ENCODE results near the gene TMEM95.

Gene TMEM95

GRCh38 chr17:7384489-7385081 is 29.6 kb downstream of the TMEM95 start:
- H3K79me2 ChIP-seq (ENCODE audit: low read length), result no peaks in the 10 kb centered on the region
- H3K4me3 ChIP-seq (ENCODE audit: low read length), result peak overlapping the region; percentile 84
- peaks cover 9% of the 10 kb centered on the region; the same call in 1 of the 2 replicates for H3K4me1 ChIP-seq (ENCODE audit: low read length)
- H3K4me2 ChIP-seq (ENCODE audit: low read length), result peak overlapping the region; percentile 77
- TF ChIP-seq, protein P1, sequence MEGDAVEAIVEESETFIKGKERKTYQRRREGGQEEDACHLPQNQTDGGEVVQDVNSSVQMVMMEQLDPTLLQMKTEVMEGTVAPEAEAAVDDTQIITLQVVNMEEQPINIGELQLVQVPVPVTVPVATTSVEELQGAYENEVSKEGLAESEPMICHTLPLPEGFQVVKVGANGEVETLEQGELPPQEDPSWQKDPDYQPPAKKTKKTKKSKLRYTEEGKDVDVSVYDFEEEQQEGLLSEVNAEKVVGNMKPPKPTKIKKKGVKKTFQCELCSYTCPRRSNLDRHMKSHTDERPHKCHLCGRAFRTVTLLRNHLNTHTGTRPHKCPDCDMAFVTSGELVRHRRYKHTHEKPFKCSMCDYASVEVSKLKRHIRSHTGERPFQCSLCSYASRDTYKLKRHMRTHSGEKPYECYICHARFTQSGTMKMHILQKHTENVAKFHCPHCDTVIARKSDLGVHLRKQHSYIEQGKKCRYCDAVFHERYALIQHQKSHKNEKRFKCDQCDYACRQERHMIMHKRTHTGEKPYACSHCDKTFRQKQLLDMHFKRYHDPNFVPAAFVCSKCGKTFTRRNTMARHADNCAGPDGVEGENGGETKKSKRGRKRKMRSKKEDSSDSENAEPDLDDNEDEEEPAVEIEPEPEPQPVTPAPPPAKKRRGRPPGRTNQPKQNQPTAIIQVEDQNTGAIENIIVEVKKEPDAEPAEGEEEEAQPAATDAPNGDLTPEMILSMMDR (IDR thresholded peaks at IDR 0.05; ENCODE audit: low read depth, low read length), result no peak
- no peak for TF ChIP-seq EZH2phosphoT487 (IDR thresholded peaks at IDR 0.05; ENCODE audit: low read depth)
- H2AFZ ChIP-seq (ENCODE audit: low read depth, low read length), result peak overlapping the region; percentile 86; the same call in 1 of the 2 replicates
- H3K27ac ChIP-seq (ENCODE audit: low read length), result no peak overlapping the region
- H3K36me3 ChIP-seq (replicated peaks; ENCODE audit: low read depth, low read length), result no peaks in the 10 kb centered on the region
- H3K27me3 ChIP-seq (ENCODE audit: low read depth, low read length), result no peaks in the 10 kb centered on the region
- H4K20me1 ChIP-seq (ENCODE audit: insufficient read depth, low read length), result no peaks in the 10 kb centered on the region
- no peaks in the 10 kb centered on the region for H3K9me3 ChIP-seq (ENCODE audit: insufficient read depth, low read length)
- peak overlapping the region; percentile 67 for H3K9ac ChIP-seq (ENCODE audit: low read length)

GRCh38 chr17:7388856-7389255 is 33.9 kb downstream of the TMEM95 start:
- no peak overlapping the region for H3K4me2 ChIP-seq (ENCODE audit: low read length)
- no peaks in the 10 kb centered on the region for H3K36me3 ChIP-seq (replicated peaks; ENCODE audit: low read depth, low read length)
- H2AFZ ChIP-seq (ENCODE audit: low read depth, low read length), result no peak overlapping the region
- H3K9me3 ChIP-seq (ENCODE audit: insufficient read depth, low read length), result no peaks in the 10 kb centered on the region
- H3K79me2 ChIP-seq (ENCODE audit: low read length), result no peaks in the 10 kb centered on the region
- H3K4me3 ChIP-seq (ENCODE audit: low read length), result no peak overlapping the region
- H3K27ac ChIP-seq (ENCODE audit: low read length), result no peak overlapping the region
- H3K27me3 ChIP-seq (ENCODE audit: low read depth, low read length), result no peaks in the 10 kb centered on the region
- peaks cover 7% of the 10 kb centered on the region; the same call in 1 of the 2 replicates for H3K4me1 ChIP-seq (ENCODE audit: low read length)
- H3K9ac ChIP-seq (ENCODE audit: low read length), result no peak overlapping the region
- H4K20me1 ChIP-seq (ENCODE audit: insufficient read depth, low read length), result no peaks in the 10 kb centered on the region
- TF ChIP-seq, protein P1 (IDR thresholded peaks at IDR 0.05; ENCODE audit: low read depth, low read length), result no peak
- no peak for TF ChIP-seq EZH2phosphoT487 (IDR thresholded peaks at IDR 0.05; ENCODE audit: low read depth)

- no peaks in the 10 kb centered on the region for H4K20me1 ChIP-seq (ENCODE audit: insufficient read depth, low read length)
- H3K9ac ChIP-seq (ENCODE audit: low read length), result no peak overlapping the region
- H2AFZ ChIP-seq (ENCODE audit: low read depth, low read length), result no peak overlapping the region
- H3K9me3 ChIP-seq (ENCODE audit: insufficient read depth, low read length), result no peaks in the 10 kb centered on the region
- H3K4me3 ChIP-seq (ENCODE audit: low read length), result no peak overlapping the region
- TF ChIP-seq, protein P1 (IDR thresholded peaks at IDR 0.05; ENCODE audit: low read depth, low read length), result no peak
- TF ChIP-seq EZH2phosphoT487 (IDR thresholded peaks at IDR 0.05; ENCODE audit: low read depth), result no peak
- no peaks in the 10 kb centered on the region for H3K36me3 ChIP-seq (replicated peaks; ENCODE audit: low read depth, low read length)
- no peak overlapping the region for H3K27ac ChIP-seq (ENCODE audit: low read length)
- peaks cover 7% of the 10 kb centered on the region; the same call in 1 of the 2 replicates for H3K4me1 ChIP-seq (ENCODE audit: low read length)
- no peaks in the 10 kb centered on the region for H3K27me3 ChIP-seq (ENCODE audit: low read depth, low read length)
- H3K79me2 ChIP-seq (ENCODE audit: low read length), result no peaks in the 10 kb centered on the region
- H3K4me2 ChIP-seq (ENCODE audit: low read length), result no peak overlapping the region
These were observed 35.3 kb downstream of the TMEM95 start for GRCh38 chr17:7389924-7390910.

DNA sequence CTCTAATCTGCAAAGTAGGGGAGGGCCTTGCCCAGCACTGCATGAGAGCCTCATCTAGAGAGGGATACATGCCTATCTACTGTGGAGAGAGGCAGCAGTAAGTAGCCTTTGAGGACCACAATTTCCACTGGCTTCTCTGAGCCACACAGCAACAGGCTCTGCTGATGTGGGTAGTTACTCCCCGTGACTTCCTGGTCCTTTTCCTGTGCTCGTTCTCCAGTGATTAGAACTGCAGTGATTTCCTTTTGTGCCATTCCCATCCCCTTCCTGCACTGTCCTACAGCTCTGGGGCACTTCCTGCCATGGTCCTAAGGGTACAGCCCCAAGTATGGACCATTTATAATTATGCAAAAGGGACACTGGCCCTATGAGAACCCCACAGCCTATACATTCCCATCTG is 36.4 kb downstream of the TMEM95 start:
- Histone ChIP-seq H3K79me2 (ENCODE audit: low read length) (no peaks in the 10 kb centered on the region), H4K20me1 (ENCODE audit: insufficient read depth, low read length) (no peaks in the 10 kb centered on the region), H3K4me1 (ENCODE audit: low read length) (peaks cover 7% of the 10 kb centered on the region; the same call in 1 of the 2 replicates), H2AFZ (ENCODE audit: low read depth, low read length) (no peak overlapping the region), H3K9me3 (ENCODE audit: insufficient read depth, low read length) (no peaks in the 10 kb centered on the region), H3K36me3 (replicated peaks; ENCODE audit: low read depth, low read length) (no peaks in the 10 kb centered on the region), H3K4me3 (ENCODE audit: low read length) (no peak overlapping the region), H3K9ac (ENCODE audit: low read length) (no peak overlapping the region), H3K27me3 (ENCODE audit: low read depth, low read length) (no peaks in the 10 kb centered on the region), H3K27ac (ENCODE audit: low read length) (no peak overlapping the region), H3K4me2 (ENCODE audit: low read length) (no peak overlapping the region)
- TF ChIP-seq EZH2phosphoT487 (IDR thresholded peaks at IDR 0.05; ENCODE audit: low read depth), result no peak
- TF ChIP-seq, protein P1 (IDR thresholded peaks at IDR 0.05; ENCODE audit: low read depth, low read length), result no peak

All from OCI-LY3 (cell line).